ENCODE results near the gene EIF3B. TPM values are rescaled to one million over a fixed set of nuclear protein-coding genes. Genes with fewer than 3 reads are reported as not detected.
"Not testable (repeated sequence)": the region's sequence is repeated elsewhere in the genome, so short reads cannot be mapped to it uniquely, and the experiment has no call there.

Gene EIF3B
- total RNA-seq, 1 donor from 2014 or later, result 141 TPM

- DNase-seq (ENCODE audit: low read depth in 2 of 2), result not testable (repeated sequence)
These were observed 7.1 kb upstream of the EIF3B start for GRCh38 chr7:2347351-2348063.

GRCh38 chr7:2350055-2350454 lies 4.6 kb upstream of the EIF3B start:
- DNase-seq (ENCODE audit: low read depth in 2 of 2), result no peak

- no peak for DNase-seq (ENCODE audit: low read depth in 2 of 2)
These were observed 3.8 kb upstream of the EIF3B start for GRCh38 chr7:2350861-2351260.

GRCh38 chr7:2353113-2353935 lies 1.3 kb upstream of the EIF3B start:
- no peak for DNase-seq (ENCODE audit: low read depth in 2 of 2)

- peak; percentile 91 to 95 for DNase-seq (ENCODE audit: low read depth in 2 of 2)
These were observed 766 bp upstream of the EIF3B start for GRCh38 chr7:2353936-2354185.

- DNase-seq (ENCODE audit: low read depth in 2 of 2), result peak; percentile 25 to 28
These were observed 495 bp downstream of the EIF3B start for GRCh38 chr7:2354939-2355704.

GRCh38 chr7:2355705-2356008 lies 1.0 kb downstream of the EIF3B start:
- DNase-seq (ENCODE audit: low read depth in 2 of 2), result peak in 1 of 2 donors; percentile 16

- no peak for DNase-seq (ENCODE audit: low read depth in 2 of 2)
These were observed 2.5 kb downstream of the EIF3B start for GRCh38 chr7:2357165-2357564.

GRCh38 chr7:2357571-2357970 lies 2.9 kb downstream of the EIF3B start:
- no peak for DNase-seq (ENCODE audit: low read depth in 2 of 2)

GRCh38 chr7:2358968-2359527 lies 4.4 kb downstream of the EIF3B start:
- DNase-seq (ENCODE audit: low read depth in 2 of 2), result no peak

GRCh38 chr7:2359610-2360009 lies 5.0 kb downstream of the EIF3B start:
- no peak for DNase-seq (ENCODE audit: low read depth in 2 of 2)

GRCh38 chr7:2360796-2361195 lies 6.2 kb downstream of the EIF3B start:
- no peak for DNase-seq (ENCODE audit: low read depth in 2 of 2)

- DNase-seq (ENCODE audit: low read depth in 2 of 2), result no peak
These were observed 7.9 kb downstream of the EIF3B start for GRCh38 chr7:2362385-2363088.

- DNase-seq (ENCODE audit: low read depth in 2 of 2), result no peak
These were observed 14.5 kb downstream of the EIF3B start for GRCh38 chr7:2369139-2369538.

- no peak for DNase-seq (ENCODE audit: low read depth in 2 of 2)
These were observed 16.7 kb downstream of the EIF3B start for GRCh38 chr7:2371329-2371728.

- DNase-seq (ENCODE audit: low read depth in 2 of 2), result no peak
These were observed 18.1 kb downstream of the EIF3B start for GRCh38 chr7:2372724-2373123.

- peak in 1 of 2 donors; percentile 24 for DNase-seq (ENCODE audit: low read depth in 2 of 2)
These were observed 18.5 kb downstream of the EIF3B start for GRCh38 chr7:2373124-2373556.

- DNase-seq (ENCODE audit: low read depth in 2 of 2), result no peak
These were observed 19.0 kb downstream of the EIF3B start for GRCh38 chr7:2373646-2374045.

- DNase-seq (ENCODE audit: low read depth in 2 of 2), result no peak
These were observed 19.8 kb downstream of the EIF3B start for GRCh38 chr7:2374401-2374800.

- no peak for DNase-seq (ENCODE audit: low read depth in 2 of 2)
These were observed 20.5 kb downstream of the EIF3B start for GRCh38 chr7:2374830-2375728.
